AG10803 (cell line): ENCODE measurements around the gene KCNQ1.

Source experiments
- DNase-seq: peaks from one replicate; pipeline ENCODE4 v3.0.0; 2010; ENCODE audit warnings: low read depth
- H3K4me3 ChIP-seq: 2 replicates; pipeline ENCODE4 v1.5.1; 2011; ENCODE audit warnings: mild to moderate bottlenecking, low read length, control low read depth
- CTCF ChIP-seq: conservative IDR thresholded peaks from 2 replicates; pipeline ENCODE4 v1.5.1; 2011; ENCODE audit warnings: mild to moderate bottlenecking, low read length, control low read depth, inconsistent platforms

The KCNQ1 gene

DNA sequence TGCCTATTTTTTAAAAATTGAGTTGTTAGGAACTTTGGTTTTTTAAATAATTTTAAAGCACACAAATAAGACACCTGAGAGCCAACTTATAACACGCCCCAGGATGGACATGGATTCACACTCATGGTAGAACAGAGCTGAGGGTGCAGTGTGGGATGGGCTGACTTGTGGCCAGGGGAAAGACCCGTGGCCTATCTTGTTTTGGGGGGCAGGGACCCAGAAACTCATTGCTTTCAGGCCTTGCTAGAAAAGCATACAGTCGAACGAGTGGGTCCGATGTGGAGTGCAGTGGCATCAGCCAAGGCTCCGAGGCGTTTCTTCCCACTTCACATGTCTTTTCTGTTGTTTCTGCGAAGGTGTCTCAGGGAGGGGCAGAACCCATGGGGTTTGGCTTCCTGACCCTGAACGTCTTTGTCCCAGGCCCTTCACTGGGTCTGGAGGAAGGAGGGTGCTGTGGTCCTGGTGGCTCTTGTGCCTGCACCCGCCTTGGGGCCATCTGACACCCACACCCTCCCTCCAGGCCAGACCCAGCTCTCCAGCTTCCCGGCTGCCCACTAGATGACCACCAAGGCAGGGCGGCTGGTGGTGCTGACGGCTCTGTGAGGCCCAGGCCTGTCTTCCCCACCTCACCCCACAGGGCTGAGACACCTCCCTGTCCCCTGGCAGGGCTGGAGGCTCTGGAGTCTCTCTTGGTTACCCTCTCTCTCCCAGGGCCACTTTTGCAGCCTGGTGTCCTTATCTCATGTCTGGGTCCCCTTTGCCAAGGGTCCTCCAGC lies 120.8 kb downstream of the KCNQ1 start:
- H3K4me3 ChIP-seq, result no peak overlapping the region
- no peak for TF ChIP-seq CTCF
- no peak for DNase-seq

- no peak overlapping the region for H3K4me3 ChIP-seq
- no peak for DNase-seq
- no peak for TF ChIP-seq CTCF
Observed at GRCh38 chr11:2566223-2567025, 121.6 kb downstream of the KCNQ1 start.

DNA sequence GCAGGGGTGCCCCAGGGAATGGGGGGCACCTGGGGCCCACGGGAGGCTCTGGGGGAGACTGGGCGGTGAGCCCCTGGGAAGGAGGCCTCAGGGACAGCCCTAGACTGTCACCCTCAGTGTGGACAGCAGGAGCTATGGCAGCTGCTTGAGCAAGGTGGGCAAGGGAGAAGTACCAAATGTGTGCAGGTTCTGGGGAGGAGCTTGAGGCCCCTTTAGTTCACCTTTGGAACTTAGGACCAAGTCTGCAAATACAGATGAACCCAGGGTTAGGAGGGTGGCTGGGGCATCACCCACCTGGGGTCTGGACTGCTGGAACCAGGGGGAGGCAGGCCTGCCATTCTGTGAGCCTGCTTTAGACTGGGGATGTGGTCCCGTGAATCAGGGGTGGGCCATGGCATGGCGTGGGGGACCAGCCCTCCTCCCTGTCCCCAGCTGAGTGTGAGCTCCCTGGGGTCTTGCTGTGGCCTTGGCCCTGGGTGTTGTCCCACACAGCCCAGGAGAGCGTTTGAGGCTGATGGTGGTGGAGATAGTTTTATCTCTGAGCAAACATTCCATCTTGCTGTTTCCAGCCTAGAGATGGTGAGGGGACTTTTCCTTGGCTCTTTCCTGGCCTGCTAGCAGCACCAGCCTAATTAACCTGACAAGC lies 122.3 kb downstream of the KCNQ1 start:
- DNase-seq, result no peak
- H3K4me3 ChIP-seq, result no peak overlapping the region
- TF ChIP-seq CTCF, result no peak

GRCh38 chr11:2569321-2569721 lies 124.5 kb downstream of the KCNQ1 start:
- H3K4me3 ChIP-seq, result no peak overlapping the region
- no peak for TF ChIP-seq CTCF
- DNase-seq, result peak; percentile 69

- DNase-seq, result no peak
- H3K4me3 ChIP-seq, result no peak overlapping the region
- TF ChIP-seq CTCF, result no peak
Observed at GRCh38 chr11:2569731-2570210, 125.0 kb downstream of the KCNQ1 start.

- no peak for TF ChIP-seq CTCF
- no peak for DNase-seq
- no peak overlapping the region for H3K4me3 ChIP-seq
Observed at GRCh38 chr11:2570211-2570811, 125.5 kb downstream of the KCNQ1 start.
